GM18499 (cell line): ENCODE data around the gene ABCG8.
A peak's percentile ranks its signal among the peaks of the same experiment; 100 is the strongest.

Source experiments
- ATAC-seq: cut with Tn5 transposase; IDR thresholded peaks from one replicate; pipeline ENCODE4 v1.9.1; 2021; ENCODE audit warnings: moderate number of reproducible peaks; ENCODE audit not compliant: insufficient read depth, unreplicated experiment

The ABCG8 gene

DNA sequence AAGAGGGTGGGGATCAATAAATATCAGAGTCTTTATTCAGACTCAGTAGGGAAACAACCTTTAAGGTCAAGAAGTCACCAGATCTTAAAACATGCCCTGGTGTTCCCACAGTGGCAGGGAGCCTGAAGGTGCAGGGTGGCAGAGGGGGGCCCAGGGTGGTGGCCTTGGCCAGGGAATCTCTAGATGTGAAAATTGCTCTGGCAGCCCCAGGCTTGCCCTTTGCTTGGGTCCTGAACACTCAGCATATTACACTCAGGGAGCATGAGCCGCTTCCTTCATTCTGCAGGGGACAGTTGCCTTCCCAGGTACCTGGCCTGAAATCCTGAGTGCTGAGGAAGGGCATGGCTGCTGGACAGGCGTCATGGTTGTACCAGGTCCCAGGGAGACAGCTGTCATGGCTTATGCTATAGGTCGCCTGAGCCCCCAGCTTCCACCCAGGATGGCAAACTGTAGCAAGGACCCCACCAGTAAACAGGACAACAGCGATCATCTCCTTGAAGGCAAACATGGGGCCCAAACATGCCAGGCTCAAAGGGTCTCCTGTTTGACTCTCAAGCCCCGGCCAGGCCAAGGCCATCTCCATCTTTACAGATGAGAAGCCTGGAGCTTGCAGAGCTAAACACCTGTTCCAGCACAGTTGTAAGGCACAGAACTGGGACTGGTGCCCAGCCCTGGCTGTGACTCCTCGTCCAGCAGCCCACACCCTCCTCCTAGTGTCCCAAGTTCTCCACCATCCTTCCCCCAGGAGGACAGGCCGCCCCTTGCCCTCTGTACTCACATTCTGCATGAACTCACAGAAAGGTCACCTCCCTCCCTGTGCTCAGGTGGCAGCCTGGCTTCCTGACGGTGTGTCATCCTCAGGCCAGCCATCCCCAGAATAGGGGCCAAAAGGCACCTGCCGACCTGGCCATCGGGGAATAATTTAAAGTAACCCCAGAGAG is 14.6 kb downstream of the ABCG8 start:
- ATAC-seq, result no peak

DNA sequence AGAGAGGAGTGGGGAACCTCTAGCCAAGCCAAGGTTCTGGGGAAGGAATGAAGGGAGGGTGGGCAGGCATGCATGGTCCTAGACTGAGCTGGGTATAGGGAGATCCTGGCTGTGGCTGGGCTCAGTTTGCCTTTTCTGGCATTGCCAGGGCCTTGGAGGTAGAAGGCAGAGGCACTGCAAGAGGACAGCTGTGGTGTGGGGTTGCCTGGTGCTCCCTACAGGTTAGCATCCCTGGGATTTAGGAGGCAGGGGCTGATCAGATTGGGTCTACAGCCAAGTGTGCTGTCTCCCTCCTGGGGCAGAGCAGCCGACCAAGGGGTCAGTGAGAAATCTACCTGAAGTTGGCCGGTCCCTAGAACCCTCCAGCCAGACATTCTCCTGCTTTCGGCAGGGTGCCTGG is 15.9 kb downstream of the ABCG8 start:
- ATAC-seq, result no peak

DNA sequence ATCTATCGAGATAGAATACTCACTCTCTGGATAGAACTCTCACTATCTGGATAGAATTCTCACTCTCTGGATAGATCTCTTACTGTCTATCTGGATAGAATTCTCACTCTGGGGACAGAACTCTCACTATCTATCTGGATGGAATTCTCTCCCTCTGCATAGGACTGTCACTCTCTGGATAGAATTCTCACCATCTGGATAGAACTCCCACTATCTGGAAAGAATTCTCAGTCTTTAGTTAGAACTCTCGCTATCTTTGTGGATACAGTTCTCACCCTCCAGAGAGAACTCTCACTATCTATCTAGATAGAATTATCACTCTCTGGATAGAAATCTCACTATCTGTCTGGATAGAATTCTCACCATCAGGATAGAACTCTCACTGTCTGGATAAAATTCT is 16.5 kb downstream of the ABCG8 start:
- no peak for ATAC-seq

DNA sequence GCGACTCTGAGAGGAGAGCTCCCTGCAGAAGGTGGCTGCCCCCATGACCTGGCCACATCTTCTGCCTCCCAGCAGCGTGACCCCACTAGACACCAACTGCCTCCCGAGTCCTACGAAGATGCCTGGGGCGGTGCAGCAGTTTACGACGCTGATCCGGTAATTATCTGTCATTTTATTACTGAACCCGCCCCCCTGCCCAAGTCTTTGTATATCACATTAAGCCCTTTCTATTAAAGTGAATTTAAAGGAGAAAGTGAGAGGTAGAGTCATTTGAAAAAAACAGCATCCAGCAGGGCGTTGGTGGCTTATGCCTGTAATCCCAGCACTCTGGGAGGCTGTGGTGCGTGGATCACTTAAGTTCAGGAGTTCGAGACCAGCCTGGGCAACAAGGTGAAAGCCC is 33.4 kb downstream of the ABCG8 start:
- ATAC-seq, result no peak

DNA sequence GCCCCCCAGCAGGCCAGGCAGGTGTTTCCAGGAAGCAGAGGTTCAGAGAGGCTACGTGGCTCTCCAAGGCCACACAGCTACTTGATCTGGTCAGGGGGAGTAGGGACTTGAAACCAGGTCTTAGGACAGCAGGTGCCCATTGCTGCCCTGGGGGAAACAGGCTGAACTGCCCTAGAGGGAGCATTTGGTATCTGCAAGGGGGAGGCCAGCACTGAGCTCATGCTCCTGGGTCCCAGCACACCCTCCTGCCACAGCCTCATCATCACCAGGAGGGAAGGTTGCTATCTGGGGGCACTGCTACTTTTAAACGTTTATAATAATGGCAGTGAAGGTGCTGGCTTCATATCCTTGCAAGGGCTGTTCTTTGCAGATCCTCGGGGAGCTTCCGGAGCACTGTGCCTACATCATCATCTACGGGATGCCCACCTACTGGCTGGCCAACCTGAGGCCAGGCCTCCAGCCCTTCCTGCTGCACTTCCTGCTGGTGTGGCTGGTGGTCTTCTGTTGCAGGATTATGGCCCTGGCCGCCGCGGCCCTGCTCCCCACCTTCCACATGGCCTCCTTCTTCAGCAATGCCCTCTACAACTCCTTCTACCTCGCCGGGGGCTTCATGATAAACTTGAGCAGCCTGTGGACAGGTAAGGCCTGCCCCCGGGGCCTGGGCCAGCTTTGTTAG is 36.1 kb downstream of the ABCG8 start:
- no peak for ATAC-seq

DNA sequence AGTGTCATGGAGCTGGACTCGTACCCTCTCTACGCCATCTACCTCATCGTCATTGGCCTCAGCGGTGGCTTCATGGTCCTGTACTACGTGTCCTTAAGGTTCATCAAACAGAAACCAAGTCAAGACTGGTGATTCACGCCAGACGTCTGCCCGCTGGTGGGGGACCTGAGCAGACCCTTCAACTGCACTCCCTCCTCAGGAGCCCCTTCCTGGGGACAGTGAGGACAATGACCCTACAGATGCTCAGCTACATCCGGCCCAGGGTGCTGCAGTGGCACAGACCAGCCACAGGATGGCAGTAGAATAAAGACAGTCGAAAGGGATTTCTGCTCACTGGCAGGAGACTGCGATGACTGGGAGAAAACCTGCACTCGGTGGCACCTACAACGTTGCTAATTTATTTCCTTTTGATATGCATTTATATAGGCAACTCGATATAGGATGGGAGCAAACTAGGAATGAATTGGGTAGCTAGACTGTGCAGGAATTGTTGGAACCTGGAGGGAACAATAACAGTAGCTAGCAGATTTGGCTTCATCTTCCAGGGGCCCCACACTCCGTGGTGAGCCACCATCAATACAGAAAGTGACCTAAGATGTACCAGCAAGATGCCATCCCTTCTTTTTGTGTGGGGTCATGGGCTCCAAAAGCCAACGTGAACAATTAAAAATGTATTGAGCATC is 39.2 kb downstream of the ABCG8 start:
- peak; percentile 55 for ATAC-seq

DNA sequence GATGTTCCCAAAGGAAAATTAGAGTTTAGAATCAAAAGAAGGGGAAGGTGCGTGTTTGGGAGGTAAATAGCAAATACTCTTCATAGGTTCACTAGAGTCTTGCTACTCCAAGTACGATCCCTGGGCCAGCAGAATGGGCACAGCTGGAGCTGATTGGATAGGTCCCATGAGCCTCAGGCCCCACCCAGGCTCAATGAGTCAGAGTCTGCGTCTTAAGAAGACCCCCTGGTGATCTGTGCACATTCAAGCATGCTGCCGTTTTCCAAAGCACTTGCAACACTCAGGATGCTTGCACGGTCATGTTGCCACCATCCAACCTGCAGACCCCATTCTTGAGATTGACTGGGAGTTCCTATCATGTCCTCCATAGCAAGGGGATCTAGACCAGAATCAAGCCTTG is 40.5 kb downstream of the ABCG8 start:
- ATAC-seq, result no peak

DNA sequence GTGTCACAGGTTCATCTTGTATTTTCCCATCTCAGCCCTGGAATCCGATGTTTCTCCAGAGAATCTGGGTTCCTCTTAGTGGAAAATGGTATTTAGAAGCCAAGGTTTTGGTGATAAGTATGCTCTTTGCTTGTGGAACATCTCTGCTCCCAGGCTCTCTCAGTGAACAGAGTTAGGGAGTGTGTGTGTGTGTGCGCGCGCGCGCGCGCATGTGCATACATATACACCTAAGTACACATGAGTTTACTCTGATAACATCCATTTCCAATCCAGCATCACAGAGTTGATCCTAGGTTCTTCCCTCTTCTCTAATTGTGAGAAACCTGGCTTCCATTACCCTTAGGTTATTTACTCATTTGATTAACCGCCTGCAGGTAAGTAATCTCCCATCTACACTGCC is 41.7 kb downstream of the ABCG8 start:
- ATAC-seq, result no peak

DNA sequence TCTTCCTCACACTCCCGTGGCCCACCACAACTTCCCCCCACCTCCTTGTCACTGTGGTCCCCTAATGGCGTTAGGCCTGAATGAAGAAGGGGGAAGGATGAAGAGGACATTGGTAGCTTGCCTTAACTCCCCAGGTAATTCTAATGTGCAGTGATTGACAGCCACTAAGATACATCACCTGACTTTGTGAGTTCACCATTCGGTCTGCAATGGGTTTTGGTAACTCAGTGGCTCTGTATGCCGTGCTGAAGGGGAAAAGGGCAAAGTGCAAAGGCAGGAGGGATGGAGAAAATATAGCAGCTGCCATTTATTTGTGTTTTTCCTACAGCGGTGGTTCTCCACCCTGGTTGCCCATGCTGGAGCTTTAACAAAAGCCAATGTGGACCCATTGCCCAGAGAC is 42.2 kb downstream of the ABCG8 start:
- no peak for ATAC-seq

DNA sequence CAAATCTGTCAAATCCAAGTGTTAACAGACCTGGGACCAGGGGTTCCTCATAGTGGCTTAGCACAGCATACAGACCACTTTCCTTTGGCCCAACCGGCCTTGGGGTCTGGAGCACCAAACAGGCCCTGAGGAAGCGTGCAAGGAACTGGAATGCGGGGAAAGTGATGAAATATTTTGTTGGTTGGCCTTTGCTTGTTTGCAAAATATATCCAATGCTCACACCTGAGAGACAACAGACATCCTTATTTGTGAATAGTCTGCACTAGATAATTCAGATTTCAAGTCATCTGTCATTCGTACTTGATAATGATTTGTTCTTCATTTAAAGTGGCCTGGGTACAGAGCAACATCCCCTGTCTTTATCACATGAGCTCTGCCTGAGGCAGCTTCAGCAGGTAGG is 43.5 kb downstream of the ABCG8 start:
- ATAC-seq, result no peak

DNA sequence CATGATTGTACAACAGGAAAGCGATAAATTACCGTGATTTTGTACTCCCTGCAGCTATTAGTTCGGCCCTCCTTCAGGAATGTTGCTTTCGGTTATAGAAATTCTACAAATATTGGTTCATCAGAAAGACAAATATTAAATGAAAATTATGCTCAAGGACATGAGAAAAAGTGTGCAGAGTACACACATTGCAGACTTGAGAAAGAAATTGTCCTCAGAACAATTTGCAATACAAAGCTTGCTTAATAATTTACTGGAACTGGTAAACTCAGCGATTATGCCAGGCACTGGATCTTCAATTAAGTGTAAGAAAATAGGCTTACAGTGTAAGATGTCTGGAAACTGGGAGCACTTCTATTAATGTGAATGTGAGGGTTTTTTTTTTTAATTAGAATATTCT is 45.9 kb downstream of the ABCG8 start:
- ATAC-seq, result no peak

DNA sequence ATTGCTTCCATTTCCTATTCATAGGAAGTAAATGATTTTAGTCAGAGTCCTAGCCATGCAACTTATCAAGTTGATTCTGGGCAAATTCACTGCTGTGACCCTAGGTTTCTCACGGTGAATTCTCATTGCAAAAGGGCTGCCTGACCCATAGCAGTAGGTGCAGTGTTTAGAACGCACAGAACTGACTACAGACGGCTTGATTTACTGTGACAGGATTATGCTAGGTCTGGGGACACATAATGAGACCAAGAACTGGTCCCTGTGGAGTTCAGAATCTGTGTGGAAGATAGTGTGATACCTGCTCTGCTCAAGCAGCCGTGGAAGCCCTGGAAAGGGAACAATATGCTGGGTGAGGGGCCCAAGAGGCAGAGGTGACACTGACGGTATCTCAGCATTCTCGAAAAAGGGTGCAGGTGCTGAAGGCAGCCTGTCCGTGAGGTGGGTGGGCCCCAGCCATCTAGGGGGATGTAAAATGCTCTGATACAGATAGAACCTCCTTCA is 46.4 kb downstream of the ABCG8 start:
- ATAC-seq, result no peak

DNA sequence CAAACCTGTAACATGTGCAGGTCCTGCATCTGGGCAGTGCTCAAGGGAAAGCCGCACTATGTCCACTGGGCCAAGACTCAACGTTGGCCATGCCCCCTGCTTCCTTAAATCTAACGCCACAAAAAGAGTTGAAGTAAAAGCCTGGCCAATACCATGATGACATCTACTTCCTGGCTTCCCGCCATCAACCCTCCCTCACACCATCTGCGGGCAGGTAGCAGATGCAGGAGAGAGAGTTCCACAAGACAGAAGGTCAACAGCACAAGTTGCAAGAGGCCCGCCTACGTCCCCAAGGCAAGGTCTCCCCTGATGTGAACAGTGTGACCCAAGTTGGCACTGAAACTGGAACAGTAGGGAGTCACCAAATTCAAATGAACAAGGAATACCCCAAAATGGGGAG is 48.4 kb downstream of the ABCG8 start:
- no peak for ATAC-seq

DNA sequence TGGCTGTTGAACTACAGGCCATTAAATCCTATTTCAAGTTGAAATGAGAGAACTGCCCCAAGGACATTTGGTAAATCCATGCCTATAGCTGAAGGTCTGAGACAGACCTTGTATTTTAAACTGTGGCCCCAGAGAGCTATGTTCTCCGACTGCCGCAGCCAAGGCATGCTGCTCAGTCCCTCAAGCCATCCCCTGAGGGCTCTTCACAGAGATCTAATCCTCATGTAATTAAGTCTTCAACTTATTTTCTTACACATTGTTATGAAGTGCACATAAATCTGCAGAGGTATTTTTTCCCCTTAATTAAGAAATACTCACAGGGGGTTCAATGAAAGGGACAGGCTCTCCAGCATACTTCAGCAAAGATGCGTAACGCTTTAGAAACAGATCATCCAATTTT is 50.6 kb downstream of the ABCG8 start:
- ATAC-seq, result no peak

DNA sequence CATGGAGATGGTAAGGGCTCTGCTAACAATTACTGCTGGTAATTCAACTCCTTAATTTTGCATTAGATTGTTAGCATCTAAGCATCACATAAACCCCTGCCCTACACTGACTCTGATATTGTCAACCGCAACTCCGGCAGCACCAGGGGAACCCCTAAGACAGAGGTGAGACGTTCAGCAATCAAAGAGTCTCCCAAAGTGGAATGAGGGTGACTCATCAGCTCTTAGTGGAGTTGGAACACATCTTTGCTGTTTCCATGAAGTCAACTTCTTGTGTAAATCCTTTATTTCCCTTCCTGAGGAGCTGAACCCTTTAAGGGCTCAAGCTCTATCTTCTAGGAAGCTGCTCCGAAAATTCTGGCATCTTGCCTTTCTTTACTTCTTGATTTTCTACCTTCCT is 52.1 kb downstream of the ABCG8 start:
- ATAC-seq, result no peak

DNA sequence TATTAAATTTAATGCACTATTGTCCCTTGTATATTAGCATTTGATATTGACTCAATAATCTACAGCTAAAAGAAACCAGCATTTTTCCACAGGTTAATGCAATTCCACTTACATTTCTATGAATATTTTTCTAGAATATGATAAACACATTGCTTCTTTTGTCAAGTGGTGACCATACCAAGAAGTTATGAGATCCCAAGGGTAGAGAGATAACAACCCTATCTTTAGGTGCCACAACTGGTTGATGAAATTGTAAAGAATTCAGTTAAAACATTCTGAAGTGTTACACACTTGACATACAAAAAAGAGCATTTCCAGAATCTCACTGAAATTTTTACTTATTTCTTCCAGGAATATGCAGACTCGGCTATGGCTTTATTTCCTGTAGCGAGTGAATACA is 56.0 kb downstream of the ABCG8 start:
- ATAC-seq, result no peak

DNA sequence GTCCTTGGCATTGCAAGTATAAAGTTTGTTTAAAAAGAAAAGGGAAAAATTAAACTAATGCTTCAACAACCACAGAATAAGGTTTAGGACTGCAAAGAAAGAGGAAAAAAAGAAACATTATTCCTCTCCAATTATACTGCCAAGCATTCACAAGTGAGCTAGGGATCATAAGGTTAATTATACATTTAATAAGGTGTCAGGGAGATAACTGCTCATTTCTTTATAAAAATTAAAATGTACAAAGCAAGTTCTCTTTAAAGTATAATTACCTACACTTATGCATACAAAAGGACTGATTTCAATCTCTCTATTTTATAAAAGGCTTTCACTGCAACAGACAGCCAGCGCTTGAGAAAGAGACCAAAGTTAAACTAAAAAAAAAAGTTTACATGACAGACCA is 58.1 kb downstream of the ABCG8 start:
- ATAC-seq, result no peak

DNA sequence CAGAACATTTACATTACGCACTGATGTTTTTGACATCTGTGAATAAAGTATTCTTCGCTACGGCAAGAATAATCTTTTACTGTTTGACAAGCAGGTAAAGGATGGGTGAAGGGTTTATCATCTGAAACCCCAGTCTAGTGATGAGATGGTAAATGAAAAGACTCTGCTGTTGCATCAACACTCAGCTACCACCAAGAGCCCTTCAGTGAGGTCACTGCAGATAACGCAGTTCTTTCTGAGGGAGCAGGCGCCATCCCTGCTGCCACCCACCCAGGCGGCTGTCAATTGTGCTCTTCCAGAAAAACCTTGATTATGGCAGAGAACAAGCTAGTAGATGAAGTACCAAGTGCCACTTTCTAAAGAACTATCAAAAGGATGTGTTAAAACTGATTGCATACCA is 58.7 kb downstream of the ABCG8 start:
- ATAC-seq, result no peak

DNA sequence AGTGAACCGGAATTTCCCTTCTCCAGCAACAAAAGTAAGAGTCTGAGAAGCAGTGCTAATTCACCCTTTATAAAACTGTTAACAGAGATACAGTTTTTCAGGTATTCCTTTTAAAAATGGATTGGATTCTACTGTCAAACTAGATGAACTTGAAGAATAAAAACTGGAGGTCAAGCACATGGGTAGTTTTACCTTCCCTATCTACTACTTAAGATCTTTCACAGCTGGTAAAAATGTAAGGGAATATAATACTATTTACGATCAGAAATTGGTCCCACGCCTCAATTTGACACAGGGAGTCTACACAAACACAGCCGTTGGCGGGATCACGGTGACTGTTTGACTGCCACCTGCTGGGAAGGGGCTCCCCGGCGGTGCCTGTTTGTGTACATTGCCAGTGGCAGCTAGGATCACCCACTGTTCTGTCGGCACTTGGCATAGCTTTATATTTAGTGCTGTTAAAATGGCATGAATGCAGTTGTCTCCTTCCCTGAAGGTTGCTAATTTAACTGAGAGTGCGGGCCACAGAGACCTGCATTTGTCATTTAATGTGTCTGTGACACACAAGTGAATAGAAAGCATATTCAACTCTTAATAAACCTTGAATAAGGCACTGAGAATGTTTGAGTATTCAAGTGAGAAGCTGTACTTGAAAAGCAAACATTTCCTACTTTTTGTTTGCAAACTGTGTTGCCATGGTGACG is 59.5 kb downstream of the ABCG8 start:
- no peak for ATAC-seq

DNA sequence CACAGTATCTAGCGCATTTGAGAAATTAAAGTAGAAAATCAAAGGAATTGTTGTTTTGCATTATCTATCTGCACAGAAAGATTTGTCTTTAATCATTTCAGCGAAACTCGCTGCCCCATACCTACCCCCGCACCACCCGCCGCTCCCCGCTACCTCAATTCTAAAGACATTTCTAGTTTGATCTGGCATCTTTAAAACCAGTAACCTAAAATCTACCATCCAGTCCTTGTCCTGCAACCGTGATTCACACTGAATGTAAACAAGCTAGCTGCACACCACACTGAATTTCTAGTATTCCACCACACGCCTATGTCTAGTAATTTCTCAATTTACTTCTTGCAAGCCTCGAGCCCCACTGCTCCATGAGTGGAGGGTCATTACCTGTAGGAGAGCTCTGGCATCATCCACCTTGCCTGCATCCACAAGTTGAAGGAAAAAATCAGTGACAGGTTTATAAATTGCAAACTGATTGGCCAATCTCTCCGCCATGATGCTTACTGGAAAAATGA is 60.1 kb downstream of the ABCG8 start:
- no peak for ATAC-seq
